HCT116 (cell line): ENCODE data around the gene DHRS9. TPM values are rescaled to one million over a fixed set of nuclear protein-coding genes. Genes with fewer than 3 reads are reported as not detected.

Experiments used
- ATAC-seq: fragments of 200-7000 bp; cut with Tn5 transposase; 2 replicates; pipeline ENCODE4 v1.9.1; 2020; ENCODE audit warnings: mild to moderate bottlenecking, moderate library complexity
- BruUV-seq: library from RNA; stranded (reverse); fragments of 400-500 nt; replicated peaks from 2 replicates; lab custom pipeline; 2021; lab: Mats Ljungman, UMichigan
- CTCF ChIA-PET: fragments of 300-600 bp; sonication (Branson Sonifier 250); formaldehyde crosslinking; loops from one replicate; lab custom pipeline; 2021; ENCODE audit warnings: antibody characterized with exemption; lab: Charles Lee
- POLR2A ChIA-PET: fragments of 300-600, 350-600 bp; sonication (Branson Sonifier 250); formaldehyde crosslinking; loops from one replicate; lab custom pipeline; 2021; ENCODE audit warnings: antibody characterized with exemption; lab: Charles Lee
- RAD21 ChIA-PET, 2 experiments: fragments of 300-600 bp; sonication (Branson Sonifier 250); formaldehyde crosslinking; loops; one replicate each; lab custom pipeline; 2023; ENCODE audit warnings: low total read pairs in 2 of 2; ENCODE audit not compliant: uncharacterized antibody in 2 of 2, unreplicated experiment in 2 of 2, low non-redundant PET in 1 of 2; lab: Charles Lee
- DNase-seq: peaks from one replicate; pipeline ENCODE4 v3.0.0-alpha.2; 2010; ENCODE audit warnings: low read depth, low spot score
- H2AFZ ChIP-seq: fragments of 200-600 bp; shearing (Covaris generic), sonication (generic); 2 replicates; pipeline ENCODE4 v1.6.1; 2017; ENCODE audit warnings: low read depth, mixed run types, mixed read lengths, antibody characterized with exemption, low read length; ENCODE audit not compliant: poor library complexity, severe bottlenecking
- H3K27ac ChIP-seq: 2 replicates; pipeline ENCODE4 v1.5.1; 2012; ENCODE audit warnings: low read depth, low read length
- H3K27me3 ChIP-seq: fragments of 200-600 bp; sonication (generic); 2 replicates; pipeline ENCODE4 v1.6.1; 2016; ENCODE audit warnings: mixed run types, low read length, mixed read lengths; ENCODE audit not compliant: insufficient read depth
- H3K36me3 ChIP-seq, 2 experiments: fragments of 200-500 bp in 1 of 2; fragments of 200-600 bp in 1 of 2; sonication (Bioruptor generic) in 1 of 2; sonication (generic) in 1 of 2; 2 replicates each; pipeline versions ENCODE4 v1.5.1 to v1.6.1; 2014 to 2016; ENCODE audit warnings: low read length in 2 of 2, inconsistent platforms in 1 of 2, mixed read lengths in 1 of 2, mixed run types in 1 of 2; ENCODE audit not compliant: insufficient read depth in 2 of 2, control insufficient read depth in 1 of 2
- H3K4me1 ChIP-seq, 2 experiments: fragments of 200-600 bp in 1 of 2; sonication (generic) in 1 of 2; 2 replicates each; pipeline versions ENCODE4 v1.5.1 to v1.6.1; 2012 to 2017; ENCODE audit warnings: low read length in 2 of 2, inconsistent platforms in 1 of 2, mild to moderate bottlenecking in 1 of 2, mixed read lengths in 1 of 2, mixed run types in 1 of 2, moderate library complexity in 1 of 2; ENCODE audit not compliant: insufficient read depth in 2 of 2, control insufficient read depth in 1 of 2
- H3K4me2 ChIP-seq: fragments of 200-600 bp; sonication (generic); 2 replicates; pipeline ENCODE4 v1.6.1; 2017; ENCODE audit warnings: mixed run types, low read length, mixed read lengths
- H3K4me3 ChIP-seq, 2 experiments: fragments of 200-600 bp in 1 of 2; sonication (generic) in 1 of 2; replicated peaks in 1 of 2; 2 replicates each; pipeline ENCODE4 v1.5.1; 2011 to 2016; ENCODE audit warnings: low read length in 2 of 2, control low read depth in 1 of 2, low read depth in 1 of 2, mild to moderate bottlenecking in 1 of 2, mixed read lengths in 1 of 2, mixed run types in 1 of 2
- H3K79me2 ChIP-seq: fragments of 200-600 bp; sonication (generic); 2 replicates; pipeline ENCODE4 v1.6.1; 2017; ENCODE audit warnings: mild to moderate bottlenecking, mixed run types, low read length, moderate library complexity, mixed read lengths; ENCODE audit not compliant: insufficient read depth
- H3K9ac ChIP-seq: fragments of 200-600 bp; sonication (generic); 2 replicates; pipeline ENCODE4 v1.6.1; 2016; ENCODE audit warnings: low read length, mixed read lengths
- H3K9me2 ChIP-seq: fragments of 200-600 bp; sonication (generic), shearing (Covaris generic); 2 replicates; pipeline ENCODE4 v1.6.1; 2017; ENCODE audit warnings: mixed run types, mild to moderate bottlenecking, moderate library complexity; ENCODE audit not compliant: insufficient read depth
- H3K9me3 ChIP-seq, 2 experiments: fragments of 200-500 bp in 1 of 2; fragments of 200-600 bp in 1 of 2; sonication (Bioruptor generic) in 1 of 2; sonication (generic) in 1 of 2; 2 replicates each; pipeline ENCODE4 v1.6.1; 2014 to 2017; ENCODE audit warnings: low read length in 2 of 2, mixed read lengths in 2 of 2, inconsistent platforms in 1 of 2, low read depth in 1 of 2, mild to moderate bottlenecking in 1 of 2, mixed run types in 1 of 2, moderate library complexity in 1 of 2; ENCODE audit not compliant: control insufficient read depth in 1 of 2, insufficient read depth in 1 of 2
- H4K20me1 ChIP-seq: fragments of 200-600 bp; sonication (generic), shearing (Covaris generic); 2 replicates; pipeline ENCODE4 v1.6.1; 2017; ENCODE audit warnings: mixed run types, mild to moderate bottlenecking, moderate library complexity; ENCODE audit not compliant: insufficient read depth
- CBX3 ChIP-seq: IDR thresholded peaks from 2 replicates; pipeline ENCODE4 v1.6.1; 2012; ENCODE audit warnings: low read depth
- CEBPB ChIP-seq: IDR thresholded peaks from 2 replicates; pipeline ENCODE4 v1.6.1; 2012; ENCODE audit warnings: low read depth
- EGR1 ChIP-seq: IDR thresholded peaks from 2 replicates; pipeline ENCODE4 v1.6.1; 2012; ENCODE audit warnings: low read depth
- JUND ChIP-seq: IDR thresholded peaks from 2 replicates; pipeline ENCODE4 v1.6.1; 2012
- MAX ChIP-seq: IDR thresholded peaks from 2 replicates; pipeline ENCODE4 v1.6.1; 2012
- RAD21 ChIP-seq: IDR thresholded peaks from 2 replicates; pipeline ENCODE4 v1.6.1; 2012; ENCODE audit warnings: low read depth, mild to moderate bottlenecking
- REST ChIP-seq: IDR thresholded peaks from 2 replicates; pipeline ENCODE4 v1.6.1; 2012; ENCODE audit warnings: low read depth
- SIN3A ChIP-seq: IDR thresholded peaks from 2 replicates; pipeline ENCODE4 v1.6.1; 2012; ENCODE audit warnings: low read depth
- ZNF274 ChIP-seq: fragments of 200-500 bp; sonication (Bioruptor generic); IDR thresholded peaks from 2 replicates; pipeline ENCODE4 v1.6.1; 2014; ENCODE audit warnings: mild to moderate bottlenecking, low read depth, low read length, inconsistent platforms
- intact Hi-C: fragments of 100-400 bp; cut with micrococcal nuclease; formaldehyde crosslinking; loops from 2 replicates; pipeline ENCODE4 v1.10.0; 2022
- total RNA-seq: library from RNA; stranded (reverse); gene quantifications from one replicate; pipeline ENCODE4 v1.2.1, GENCODE V29; 2021; ENCODE audit not compliant: unreplicated experiment
- TF ChIP-seq, protein P1 (sequence below): IDR thresholded peaks from 2 replicates; pipeline ENCODE4 v1.6.1; 2011; ENCODE audit warnings: mild to moderate bottlenecking, low read length, moderate library complexity; ENCODE audit not compliant: insufficient replicate concordance; ENCODE audit errors: extremely low read depth

The DHRS9 gene
- total RNA-seq, 1 experiment from 2014 or later: 0.15 TPM

DNA sequence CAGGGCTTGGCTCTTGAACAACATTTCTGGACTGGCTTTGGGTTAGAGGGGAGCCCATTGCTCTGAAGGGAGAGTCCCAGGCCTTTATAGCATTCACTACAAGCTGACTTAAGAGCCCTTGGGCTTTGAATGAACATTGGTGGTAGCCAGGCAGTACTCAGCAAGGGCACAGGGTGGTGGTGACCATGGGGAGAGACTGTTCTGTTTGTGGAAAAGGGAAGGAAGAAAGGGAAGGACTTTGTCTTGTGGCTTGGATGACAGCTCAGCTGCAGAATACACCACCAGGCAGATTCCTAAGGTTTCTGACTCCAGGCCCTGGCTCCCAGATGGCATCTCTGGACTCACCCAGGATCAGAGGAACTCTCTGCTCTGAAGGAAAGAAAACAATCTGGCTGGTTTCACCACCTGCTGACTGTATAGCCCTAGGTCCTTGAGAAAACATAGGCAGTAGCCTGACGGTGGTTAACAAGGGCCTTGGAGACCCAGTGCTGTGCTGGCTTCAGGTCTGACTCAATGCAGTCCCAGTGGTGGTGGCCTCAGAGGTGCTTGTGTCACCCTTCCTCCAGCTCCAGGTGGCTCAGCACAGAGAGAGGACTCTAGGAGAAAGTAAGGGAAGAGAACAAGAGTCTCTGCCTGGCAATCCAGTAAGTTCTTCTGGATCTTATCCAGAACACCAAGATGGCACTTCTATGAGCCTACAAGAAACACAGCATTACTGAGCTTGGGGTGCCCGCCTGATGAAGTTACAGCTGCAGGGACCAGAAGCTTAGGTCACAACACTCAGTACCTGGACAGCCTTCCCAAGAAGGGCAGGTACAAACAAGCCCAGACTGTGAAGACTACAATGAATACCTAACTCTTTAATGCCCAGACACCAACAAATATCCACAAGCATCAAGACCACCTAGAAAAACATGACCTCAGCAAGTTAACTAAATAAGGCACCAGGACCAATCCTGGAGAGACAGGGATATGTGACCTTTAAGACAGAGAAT, 21.8 kb upstream of the DHRS9 start (continued):
- TF ChIP-seq REST (no peak), CEBPB (no peak), CBX3 (no peak), SIN3A (no peak)
- TF ChIP-seq, protein P1, sequence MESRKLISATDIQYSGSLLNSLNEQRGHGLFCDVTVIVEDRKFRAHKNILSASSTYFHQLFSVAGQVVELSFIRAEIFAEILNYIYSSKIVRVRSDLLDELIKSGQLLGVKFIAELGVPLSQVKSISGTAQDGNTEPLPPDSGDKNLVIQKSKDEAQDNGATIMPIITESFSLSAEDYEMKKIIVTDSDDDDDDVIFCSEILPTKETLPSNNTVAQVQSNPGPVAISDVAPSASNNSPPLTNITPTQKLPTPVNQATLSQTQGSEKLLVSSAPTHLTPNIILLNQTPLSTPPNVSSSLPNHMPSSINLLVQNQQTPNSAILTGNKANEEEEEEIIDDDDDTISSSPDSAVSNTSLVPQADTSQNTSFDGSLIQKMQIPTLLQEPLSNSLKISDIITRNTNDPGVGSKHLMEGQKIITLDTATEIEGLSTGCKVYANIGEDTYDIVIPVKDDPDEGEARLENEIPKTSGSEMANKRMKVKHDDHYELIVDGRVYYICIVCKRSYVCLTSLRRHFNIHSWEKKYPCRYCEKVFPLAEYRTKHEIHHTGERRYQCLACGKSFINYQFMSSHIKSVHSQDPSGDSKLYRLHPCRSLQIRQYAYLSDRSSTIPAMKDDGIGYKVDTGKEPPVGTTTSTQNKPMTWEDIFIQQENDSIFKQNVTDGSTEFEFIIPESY: no peak

- no peak overlapping the region for H3K4me2 ChIP-seq
- H3K4me1 ChIP-seq: no peaks in the 10 kb centered on the region
- no peaks in the 10 kb centered on the region for H3K36me3 ChIP-seq
- no peaks in the 10 kb centered on the region for H3K27me3 ChIP-seq
- no peak overlapping the region for H3K27ac ChIP-seq
- intact Hi-C loops: no loop called here
- ATAC-seq (no peak), DNase-seq (no peak)
- H4K20me1 ChIP-seq: no peaks in the 10 kb centered on the region
- no peaks in the 10 kb centered on the region for H3K9me2 ChIP-seq
- ChIA-PET CTCF (no interaction called here), RAD21 (no interaction called here), POLR2A (no interaction called here)
- no peak overlapping the region for H3K9ac ChIP-seq
- H3K79me2 ChIP-seq: no peaks in the 10 kb centered on the region
- H3K4me3 ChIP-seq: no peak overlapping the region
- H3K9me3 ChIP-seq: no peaks in the 10 kb centered on the region
- no TSS peak for BruUV-seq
- H2AFZ ChIP-seq: no peak overlapping the region
- TF ChIP-seq RAD21 (no peak), REST (no peak), MAX (no peak), JUND (no peak), ZNF274 (no peak), CEBPB (no peak), EGR1 (no peak)
- TF ChIP-seq, protein P1: no peak
These were observed 20.2 kb upstream of the DHRS9 start for GRCh38 chr2:169049142-169049541.
